ENCODE data around the gene CMPK2. TPM values are rescaled to one million over a fixed set of nuclear protein-coding genes. Genes with fewer than 3 reads are reported as not detected.

The CMPK2 gene
- total RNA-seq, 1 donor from 2014 or later, result 1.9 TPM

DNA sequence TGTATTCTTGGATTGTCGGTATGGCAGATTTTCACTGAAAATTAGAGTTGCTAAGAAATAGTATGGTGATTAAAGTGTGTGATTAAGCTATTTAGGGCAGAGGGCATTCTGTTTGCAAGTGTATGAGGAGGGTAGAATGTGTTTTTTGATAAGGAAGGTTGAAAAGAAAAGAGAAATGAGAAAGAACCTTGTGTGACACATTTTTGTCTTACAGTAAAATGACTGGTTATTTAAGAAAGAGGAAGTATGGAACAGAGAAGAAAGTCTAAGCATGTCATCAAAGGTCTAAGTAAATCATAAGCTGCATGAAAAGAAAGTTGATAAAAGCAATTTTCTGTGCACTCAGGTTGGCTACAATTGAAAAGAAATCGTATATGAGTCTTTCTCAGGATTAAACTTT, 6.7 kb upstream of the CMPK2 start:
- peaks cover 26% of the 10 kb centered on the region for H3K4me1 Mint-ChIP-seq
- intact Hi-C loops (cut with micrococcal nuclease), result no loop called here
- POLR2A ChIA-PET, result no interaction called here

DNA sequence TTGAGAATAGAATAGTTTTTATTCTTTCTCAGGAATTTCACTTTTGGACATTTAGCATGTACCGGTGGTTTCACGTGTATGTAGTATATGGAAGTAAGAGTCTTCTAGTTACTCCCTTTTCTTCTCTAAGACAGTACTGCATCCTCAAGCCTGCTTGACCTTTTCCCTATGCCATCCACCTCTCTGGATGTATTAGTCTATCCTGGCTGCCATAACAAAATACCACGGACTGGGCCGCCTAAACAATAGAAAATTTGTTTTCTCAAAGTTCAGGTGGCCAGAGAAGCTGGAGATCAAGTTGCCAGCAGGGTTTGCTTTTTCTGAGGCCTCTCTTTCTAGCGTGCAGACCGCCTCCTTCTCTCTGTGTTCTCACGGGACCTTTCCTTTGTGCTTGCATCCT, 1.3 kb upstream of the CMPK2 start:
- ATAC-seq (ENCODE audit: low read depth) (no peak), DNase-seq (no peak)
- CTCF ChIA-PET, result interaction anchor here (1.4 kb wide), 1 partner anchor 10 kb away, joined by 4 read pairs; the partner anchor contains the start of gene RSAD2
- H3K9me3 Mint-ChIP-seq, result no peaks in the 10 kb centered on the region
- TF ChIP-seq, protein P1, sequence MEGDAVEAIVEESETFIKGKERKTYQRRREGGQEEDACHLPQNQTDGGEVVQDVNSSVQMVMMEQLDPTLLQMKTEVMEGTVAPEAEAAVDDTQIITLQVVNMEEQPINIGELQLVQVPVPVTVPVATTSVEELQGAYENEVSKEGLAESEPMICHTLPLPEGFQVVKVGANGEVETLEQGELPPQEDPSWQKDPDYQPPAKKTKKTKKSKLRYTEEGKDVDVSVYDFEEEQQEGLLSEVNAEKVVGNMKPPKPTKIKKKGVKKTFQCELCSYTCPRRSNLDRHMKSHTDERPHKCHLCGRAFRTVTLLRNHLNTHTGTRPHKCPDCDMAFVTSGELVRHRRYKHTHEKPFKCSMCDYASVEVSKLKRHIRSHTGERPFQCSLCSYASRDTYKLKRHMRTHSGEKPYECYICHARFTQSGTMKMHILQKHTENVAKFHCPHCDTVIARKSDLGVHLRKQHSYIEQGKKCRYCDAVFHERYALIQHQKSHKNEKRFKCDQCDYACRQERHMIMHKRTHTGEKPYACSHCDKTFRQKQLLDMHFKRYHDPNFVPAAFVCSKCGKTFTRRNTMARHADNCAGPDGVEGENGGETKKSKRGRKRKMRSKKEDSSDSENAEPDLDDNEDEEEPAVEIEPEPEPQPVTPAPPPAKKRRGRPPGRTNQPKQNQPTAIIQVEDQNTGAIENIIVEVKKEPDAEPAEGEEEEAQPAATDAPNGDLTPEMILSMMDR (IDR thresholded peaks at IDR 0.05), result no peak
- no peak overlapping the region for H3K27ac Mint-ChIP-seq
- no peaks in the 10 kb centered on the region for H3K27me3 Mint-ChIP-seq
- no peaks in the 10 kb centered on the region for H3K36me3 Mint-ChIP-seq (ENCODE audit: low read depth)
- intact Hi-C loops (cut with micrococcal nuclease), result loop anchor here (1.0 kb wide), 1 partner anchor 10 kb away; the partner anchor contains the start of gene RSAD2
- POLR2A ChIA-PET, result no interaction called here
- peaks cover 11% of the 10 kb centered on the region for H3K4me1 Mint-ChIP-seq
- no peak overlapping the region for H3K4me3 Mint-ChIP-seq

More for the DNA sequence above, 6.7 kb upstream of the CMPK2 start:
- Mint-ChIP-seq H3K9me3 (no peaks in the 10 kb centered on the region), H3K27ac (peak overlapping the region; percentile 2), H3K4me3 (no peak overlapping the region), H3K27me3 (no peaks in the 10 kb centered on the region), H3K36me3 (ENCODE audit: low read depth) (no peaks in the 10 kb centered on the region)
- TF ChIP-seq, protein P1 (IDR thresholded peaks at IDR 0.05), result no peak
- ATAC-seq (ENCODE audit: low read depth), result no peak
- CTCF ChIA-PET, result interaction anchor here (1.2 kb wide), 1 partner anchor 44 kb away, joined by 3 read pairs; no protein-coding TSS in a partner anchor
- no peak for DNase-seq

DNA sequence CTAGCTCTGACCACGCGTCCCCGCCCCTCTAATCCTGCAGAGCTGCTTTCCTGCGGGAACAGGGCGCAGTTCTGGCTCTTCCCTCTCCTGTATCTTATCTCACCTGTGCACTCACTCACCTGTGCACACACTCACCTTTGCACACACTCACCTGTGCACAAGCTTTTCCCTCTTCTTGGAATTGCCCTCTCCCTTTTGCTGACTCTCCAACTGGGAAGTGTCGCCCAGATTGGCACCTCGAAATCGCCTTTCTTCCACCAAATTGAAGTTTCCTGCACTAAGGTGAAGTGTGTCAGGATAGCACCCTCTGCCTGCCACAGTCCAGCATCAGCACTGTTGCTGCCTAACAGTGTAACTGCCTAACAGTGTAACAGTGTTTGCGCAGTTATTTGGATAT, 566 bp upstream of the CMPK2 start:
- Mint-ChIP-seq H3K27me3 (no peaks in the 10 kb centered on the region), H3K4me1 (peaks cover 11% of the 10 kb centered on the region), H3K36me3 (ENCODE audit: low read depth) (peaks cover 5% of the 10 kb centered on the region), H3K9me3 (no peaks in the 10 kb centered on the region), H3K4me3 (peak overlapping the region; percentile 87), H3K27ac (peak overlapping the region; percentile 50)
- CTCF ChIA-PET, result interaction anchor here (1.0 to 1.6 kb wide), 3 partner anchors 11 to 26 kb away, joined by 3 to 7 read pairs (median 4); partner anchors contain the start of gene RSAD2
- TF ChIP-seq, protein P1 (IDR thresholded peaks at IDR 0.05), result no peak
- intact Hi-C loops (cut with micrococcal nuclease), result loop anchor here (1.0 kb wide), 1 partner anchor 11 kb away; the partner anchor contains the start of gene RSAD2
- DNase-seq, result no peak
- POLR2A ChIA-PET, result no interaction called here
- ATAC-seq (ENCODE audit: low read depth), result peak; percentile 37

DNA sequence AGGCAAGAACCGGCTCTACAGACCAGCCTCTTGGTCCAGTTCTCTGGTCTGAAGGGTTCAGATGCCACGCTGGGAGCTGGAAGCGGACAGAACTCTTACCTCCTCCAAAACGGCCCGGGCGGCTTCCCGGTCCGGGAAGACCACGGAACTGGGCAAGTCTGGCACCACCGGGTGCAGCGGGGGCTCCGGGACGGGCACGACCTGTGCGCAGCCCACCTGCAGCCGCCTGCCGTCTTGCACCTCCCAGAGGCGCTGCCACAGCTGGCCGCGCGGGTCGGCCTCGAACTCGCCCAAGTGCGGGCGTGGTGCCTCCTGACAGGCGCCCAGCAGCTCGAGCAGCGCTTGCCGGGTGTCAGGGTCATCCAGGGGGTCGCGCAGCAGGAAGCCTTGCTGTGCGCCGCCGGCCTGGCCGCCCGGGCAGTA, 773 bp downstream of the CMPK2 start:
- H3K36me3 Mint-ChIP-seq (ENCODE audit: low read depth), result peaks cover 13% of the 10 kb centered on the region
- no peaks in the 10 kb centered on the region for H3K27me3 Mint-ChIP-seq
- DNase-seq, result no peak

DNA sequence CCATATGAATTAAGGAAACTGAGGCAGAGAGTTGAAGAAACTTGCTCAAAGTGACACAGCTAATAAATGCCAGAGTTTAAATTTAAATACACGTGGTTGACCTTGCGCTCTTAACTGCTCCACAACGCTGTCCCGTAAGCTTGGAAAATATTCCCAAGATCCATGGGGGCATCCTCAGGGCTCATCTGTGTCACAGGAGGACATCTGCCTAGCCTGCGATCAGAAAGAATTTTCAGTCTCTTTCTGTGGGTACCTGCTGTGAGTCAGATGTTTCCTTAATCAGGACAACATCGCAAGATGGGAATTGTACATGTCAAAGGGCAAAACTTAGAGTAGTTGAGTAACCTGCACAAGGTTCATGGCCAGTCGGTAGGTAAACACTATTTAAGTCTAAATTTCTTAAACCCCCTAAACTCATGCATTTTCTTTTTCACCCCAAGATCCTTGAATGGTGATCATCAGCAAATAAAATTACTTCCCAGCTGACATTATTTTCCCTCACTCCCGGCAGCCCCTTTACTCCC, 1.4 kb downstream of the CMPK2 start:
- Mint-ChIP-seq H3K36me3 (ENCODE audit: low read depth) (peaks cover 15% of the 10 kb centered on the region), H3K27me3 (no peaks in the 10 kb centered on the region), H3K4me3 (peak overlapping the region; percentile 64), H3K9me3 (peaks cover 8% of the 10 kb centered on the region), H3K27ac (no peak overlapping the region), H3K4me1 (peaks cover 11% of the 10 kb centered on the region)
- intact Hi-C loops (cut with micrococcal nuclease), result no loop called here
- DNase-seq (no peak), ATAC-seq (ENCODE audit: low read depth) (no peak)
- ChIA-PET POLR2A (no interaction called here), CTCF (no interaction called here)
- TF ChIP-seq, protein P1 (IDR thresholded peaks at IDR 0.05), result no peak

More for the DNA sequence above, 773 bp downstream of the CMPK2 start:
- Mint-ChIP-seq H3K4me3 (peak overlapping the region; percentile 64), H3K4me1 (peaks cover 11% of the 10 kb centered on the region), H3K9me3 (peaks cover 7% of the 10 kb centered on the region), H3K27ac (no peak overlapping the region)
- ChIA-PET CTCF (interaction anchor here (1.6 kb wide), 1 partner anchor 12 kb away, joined by 7 read pairs; the partner anchor contains the start of gene RSAD2), POLR2A (no interaction called here)
- intact Hi-C loops (cut with micrococcal nuclease), result no loop called here
- TF ChIP-seq, protein P1 (IDR thresholded peaks at IDR 0.05), result no peak
- peak; percentile 11 for ATAC-seq (ENCODE audit: low read depth)

Data from activated B cell treated with CpG ODN at 0.5 μM for 24 hours (primary cell).